HCEC 1CT (cell line): ENCODE results near the gene STARD9.
A peak's percentile ranks its signal among the peaks of the same experiment; 100 is the strongest.
"Not testable (repeated sequence)": the region's sequence is repeated elsewhere in the genome, so short reads cannot be mapped to it uniquely, and the experiment has no call there.

Experiments used
- DNase-seq: peaks from one replicate; pipeline ENCODE4 v3.0.0-alpha.2; 2017

STARD9 gene

DNA sequence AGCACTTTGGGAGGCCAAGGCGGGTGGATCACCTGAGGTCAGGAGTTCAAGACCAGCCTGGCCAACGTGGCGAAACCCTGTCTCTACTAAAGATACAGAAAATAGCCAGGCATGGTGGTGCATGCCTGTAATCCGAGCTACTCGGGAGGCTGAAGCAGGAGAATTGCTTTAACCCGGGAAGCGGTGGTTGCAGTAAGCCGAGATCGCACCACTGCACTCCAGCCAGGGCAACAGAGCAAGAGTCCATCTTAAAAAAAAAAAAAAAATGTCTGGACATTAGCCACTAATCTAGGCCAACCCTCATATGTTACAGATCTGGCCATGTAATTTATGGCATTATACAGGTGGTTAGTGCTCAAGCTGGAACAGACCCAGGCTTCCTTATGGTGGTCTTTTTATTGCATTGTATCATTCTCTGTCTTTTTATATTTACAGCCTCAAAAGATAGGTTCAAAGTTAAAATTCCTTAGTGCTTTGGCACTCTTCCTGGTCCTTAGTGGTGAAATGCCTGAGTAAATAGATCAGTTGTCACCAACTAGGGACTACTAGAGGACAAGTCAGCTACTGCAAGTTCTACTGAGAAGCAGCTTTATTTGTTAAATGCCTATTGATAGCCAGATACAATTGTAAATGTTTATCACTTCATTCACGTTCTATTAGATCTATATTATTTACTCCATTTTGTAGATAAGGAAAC is 16.0 kb downstream of the STARD9 start:
- peak; percentile 65 for DNase-seq

DNA sequence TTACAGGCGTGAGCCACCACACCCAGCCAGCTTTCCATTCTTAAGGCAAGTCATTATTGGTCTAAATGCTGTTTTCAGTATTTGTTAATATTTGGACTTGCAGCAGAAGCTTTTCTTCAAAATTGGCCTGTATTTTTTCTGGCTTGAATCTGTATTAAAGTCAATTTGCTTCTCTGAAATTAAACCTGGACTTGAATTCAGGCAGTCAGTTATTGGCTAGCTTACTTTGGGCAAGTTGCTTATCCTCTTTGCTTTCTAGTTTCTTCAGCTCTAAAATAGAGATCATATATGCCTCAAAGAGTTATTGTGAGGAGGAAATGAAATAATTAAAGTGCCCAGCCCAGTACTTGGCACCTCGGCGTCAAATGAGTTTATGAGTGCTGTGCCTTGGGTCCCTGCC is 17.3 kb downstream of the STARD9 start:
- no peak for DNase-seq

DNA sequence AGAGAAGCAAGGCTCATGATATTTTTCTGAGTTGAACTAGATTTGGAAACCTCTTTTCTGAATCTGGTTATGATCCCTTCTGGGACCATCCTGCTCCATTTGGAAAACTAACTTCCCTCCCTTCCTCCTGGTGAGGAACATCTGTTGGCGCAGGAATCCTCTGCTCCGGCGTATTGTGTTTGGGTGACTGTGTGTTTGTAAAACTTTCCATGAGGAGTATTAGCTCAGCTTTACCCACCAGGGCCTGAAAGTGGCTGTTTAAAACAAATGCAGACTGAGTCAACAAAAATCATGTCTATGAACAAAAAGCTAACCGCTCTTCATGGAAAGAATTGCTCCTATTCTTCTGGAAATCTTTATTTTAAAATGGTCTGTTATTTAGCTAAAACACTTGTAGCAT is 17.7 kb downstream of the STARD9 start:
- DNase-seq: no peak

DNA sequence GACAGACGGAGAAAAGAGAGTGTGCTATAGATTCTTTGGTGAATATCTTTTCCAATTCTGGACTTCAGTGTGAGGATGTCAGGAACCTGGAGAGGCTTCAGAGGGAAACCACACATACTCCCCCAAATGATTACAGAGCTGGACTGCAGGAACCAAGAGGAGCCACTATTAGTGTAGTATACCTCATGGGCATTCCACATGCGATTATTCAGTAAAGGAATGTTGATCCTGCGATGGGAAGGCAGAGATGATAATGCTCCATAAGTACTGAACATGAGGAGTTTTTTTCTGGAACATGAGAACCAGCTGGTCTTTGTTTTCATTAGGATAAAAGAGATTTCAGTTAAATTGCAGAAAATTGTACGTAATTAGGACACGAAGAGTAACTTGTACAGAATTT is 18.7 kb downstream of the STARD9 start:
- DNase-seq: no peak

DNA sequence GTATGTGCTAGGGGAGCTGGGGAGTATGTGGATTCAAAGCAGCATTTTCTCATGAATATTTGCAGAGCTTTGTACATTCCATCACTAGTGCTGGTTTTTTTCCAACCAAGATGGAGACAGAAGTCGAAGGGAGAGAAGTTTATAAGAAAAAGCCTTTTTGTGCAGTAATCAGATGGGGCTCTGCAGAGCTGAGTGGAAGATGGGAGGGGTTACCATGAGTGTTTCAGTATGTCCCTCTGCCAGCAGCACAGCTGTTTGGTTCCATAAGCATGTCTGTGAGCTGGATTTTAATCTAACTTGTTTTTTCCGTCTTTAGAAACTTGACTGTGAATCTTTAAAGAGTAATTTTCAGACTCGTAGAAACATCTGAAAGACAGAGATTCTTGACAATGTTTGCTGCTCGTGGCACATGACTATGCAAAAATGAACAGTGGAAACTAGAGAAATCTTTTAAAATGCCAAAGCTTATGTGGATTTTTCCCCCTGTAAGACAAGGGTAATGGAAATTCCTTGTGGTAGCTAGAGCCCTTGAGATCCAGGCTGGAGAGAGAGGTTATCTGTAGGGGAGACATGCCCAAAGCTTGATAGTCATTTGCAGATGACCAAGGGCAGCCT is 20.3 kb downstream of the STARD9 start:
- DNase-seq: no peak

DNA sequence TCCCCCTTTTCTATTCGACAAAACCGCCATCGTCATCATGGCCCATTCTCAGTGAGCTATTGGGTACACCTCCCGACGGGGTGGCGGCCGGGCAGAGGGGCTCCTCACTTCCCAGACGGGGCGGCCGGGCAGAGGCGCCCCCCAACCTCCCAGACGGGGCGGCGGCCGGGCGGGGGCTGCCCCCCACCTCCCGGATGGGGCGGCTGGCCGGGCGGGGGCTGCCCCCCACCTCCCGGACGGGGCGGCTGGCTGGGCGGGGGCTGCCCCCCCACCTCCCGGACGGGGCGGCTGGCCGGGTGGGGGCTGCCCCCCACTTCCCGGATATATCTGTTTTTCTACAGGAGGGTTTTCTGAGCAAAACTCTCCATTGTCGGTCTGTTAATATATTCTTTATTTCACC is 25.9 kb downstream of the STARD9 start:
- not testable (repeated sequence) for DNase-seq

DNA sequence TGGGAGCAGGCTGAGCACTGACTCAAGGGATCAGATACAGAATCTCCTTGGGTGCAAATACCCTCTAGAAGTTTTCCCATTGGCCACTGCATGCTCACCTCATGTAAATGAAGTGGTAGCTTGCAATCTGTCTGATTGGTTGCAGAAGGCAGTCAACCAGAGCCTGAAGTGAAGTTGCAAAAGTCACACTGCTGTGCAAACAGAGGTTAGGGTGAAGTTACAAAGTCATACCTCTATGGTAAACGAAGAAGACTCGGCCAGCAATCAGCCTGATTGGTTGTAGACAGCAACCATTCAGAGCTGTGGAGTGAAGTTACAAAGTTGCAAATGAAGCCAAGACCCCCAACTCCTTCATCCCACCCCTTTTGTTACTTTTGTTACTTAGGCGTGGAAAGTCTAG is 27.1 kb downstream of the STARD9 start:
- no peak for DNase-seq

DNA sequence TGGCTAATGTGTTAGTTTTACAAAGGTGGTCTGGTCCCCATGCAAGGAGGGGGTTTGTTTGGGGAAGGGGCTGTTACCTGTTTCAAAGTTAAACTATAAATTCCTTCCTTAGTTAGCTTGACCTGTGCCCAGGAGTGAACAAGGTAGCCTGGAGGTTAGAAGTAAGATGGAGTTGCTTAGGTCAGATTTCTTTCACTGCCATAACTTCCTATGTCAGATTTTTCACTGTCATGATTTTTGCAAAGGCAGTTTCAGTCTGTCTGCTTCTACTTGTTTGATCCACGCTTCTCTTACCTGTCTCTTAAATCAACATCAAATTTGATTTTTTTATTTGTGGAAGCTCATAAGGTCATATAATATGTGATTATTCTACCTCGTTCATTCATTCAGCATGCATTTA is 28.6 kb downstream of the STARD9 start:
- DNase-seq: no peak

DNA sequence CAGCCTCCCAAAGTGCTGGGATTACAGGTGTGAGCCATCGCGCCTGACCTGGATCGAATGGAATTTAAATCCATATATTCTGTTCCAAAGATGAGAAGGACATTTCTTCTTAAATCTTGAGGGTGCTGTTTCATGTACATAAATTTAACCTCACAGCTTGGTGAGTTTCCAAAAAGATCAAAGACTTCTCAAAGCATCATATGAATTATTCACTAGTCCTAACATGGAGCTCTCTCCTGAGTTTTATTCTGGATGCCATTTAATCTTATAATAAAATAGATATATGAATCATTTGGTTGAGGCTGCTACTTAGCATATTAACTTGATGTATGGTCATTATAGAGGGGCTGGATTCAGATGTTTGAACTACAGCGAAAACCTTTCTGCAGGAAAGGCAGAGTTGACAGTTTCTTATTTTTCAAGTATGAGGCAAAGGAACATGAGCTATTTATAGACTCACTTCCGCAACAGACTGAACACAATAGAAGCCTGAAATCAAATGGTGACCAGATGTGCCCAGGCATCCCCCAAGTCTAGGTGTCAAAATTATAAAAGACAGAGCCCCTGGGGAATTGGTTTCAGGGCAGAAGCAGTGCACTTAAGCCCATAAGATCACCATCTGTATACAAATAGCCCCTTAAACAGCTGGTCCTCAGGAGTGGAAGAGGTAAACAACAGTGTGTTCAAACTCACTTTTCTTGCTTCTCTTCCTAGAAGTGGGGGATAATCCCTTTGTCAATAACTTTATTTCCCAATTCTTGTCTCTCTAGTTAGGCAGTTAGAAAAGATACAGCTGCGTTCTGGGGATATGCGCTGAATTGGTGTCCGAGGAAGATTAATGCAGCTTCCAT is 29.7 kb downstream of the STARD9 start:
- no peak for DNase-seq

DNA sequence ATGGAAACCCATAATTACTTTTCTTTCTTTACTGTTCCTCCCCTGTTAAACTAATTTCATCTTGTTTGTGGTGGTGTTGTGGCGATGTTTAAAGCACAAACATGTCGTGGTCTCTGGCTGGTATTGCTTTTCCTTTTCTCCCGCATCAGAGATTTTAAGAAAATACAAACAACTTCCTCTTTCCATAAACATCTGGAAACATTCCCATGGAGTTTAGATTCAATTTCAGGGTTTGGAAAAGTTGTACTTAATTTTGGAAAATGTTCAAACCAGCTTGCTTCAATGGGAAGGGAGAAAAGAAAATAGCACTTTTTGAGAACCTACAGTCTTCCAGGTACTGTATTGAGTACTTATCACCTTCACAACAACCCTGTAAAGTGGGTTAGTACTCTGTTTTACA is 30.4 kb downstream of the STARD9 start:
- no peak for DNase-seq

DNA sequence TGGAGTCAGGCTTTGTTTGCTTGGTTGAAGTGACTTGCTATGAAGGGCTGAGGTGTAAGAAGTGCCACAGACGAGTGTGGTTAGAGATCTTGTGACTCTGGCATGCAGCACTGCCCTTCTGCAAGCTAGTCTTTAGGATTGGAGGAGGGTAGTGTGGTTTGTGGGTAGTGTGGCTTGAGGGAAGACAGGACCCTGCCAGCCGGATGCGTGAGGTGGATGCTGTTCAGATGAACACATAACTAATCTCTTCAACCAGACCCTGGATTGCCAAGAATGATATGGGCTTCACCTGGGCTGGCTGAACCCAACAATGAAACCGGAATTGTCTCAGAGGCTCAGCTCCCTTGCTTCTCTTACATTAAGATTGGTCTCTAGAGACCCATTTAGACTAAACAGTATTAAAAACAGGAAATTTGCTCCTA is 32.7 kb downstream of the STARD9 start:
- DNase-seq: no peak

DNA sequence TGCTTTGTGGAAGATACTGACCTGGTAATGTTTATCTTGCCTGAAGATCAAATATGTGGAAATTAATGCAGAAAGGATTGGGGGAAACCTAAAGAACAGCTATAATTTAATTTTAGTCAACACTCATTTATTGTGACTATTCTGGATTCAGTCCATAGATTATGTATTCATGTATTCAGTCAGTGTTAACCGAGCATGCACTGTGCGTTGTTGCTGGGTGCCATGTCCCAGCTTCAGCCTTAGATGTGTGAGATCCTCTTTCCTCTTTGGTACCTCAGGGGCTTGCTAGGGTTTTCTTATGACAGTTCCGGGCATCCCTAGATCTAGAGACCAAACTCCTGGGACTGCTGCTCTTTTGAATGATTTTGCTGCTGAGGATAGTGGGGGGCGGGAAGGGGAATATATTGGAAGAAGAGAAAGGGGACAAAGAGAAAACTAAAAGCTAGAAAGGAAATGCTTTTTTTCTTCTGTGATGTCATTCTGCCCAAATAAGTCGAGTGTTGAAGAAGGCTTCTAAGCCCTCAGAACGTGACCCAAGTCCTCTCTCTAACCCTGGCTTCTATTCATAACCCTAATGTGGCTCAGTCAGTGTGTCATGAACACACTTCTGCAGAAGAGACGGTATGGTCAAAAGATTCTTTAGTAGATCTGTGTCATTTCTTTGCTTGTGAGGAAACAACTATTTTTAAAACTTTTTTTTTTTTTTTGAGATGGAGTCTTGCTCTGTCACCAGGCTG is 33.5 kb downstream of the STARD9 start:
- no peak for DNase-seq

DNA sequence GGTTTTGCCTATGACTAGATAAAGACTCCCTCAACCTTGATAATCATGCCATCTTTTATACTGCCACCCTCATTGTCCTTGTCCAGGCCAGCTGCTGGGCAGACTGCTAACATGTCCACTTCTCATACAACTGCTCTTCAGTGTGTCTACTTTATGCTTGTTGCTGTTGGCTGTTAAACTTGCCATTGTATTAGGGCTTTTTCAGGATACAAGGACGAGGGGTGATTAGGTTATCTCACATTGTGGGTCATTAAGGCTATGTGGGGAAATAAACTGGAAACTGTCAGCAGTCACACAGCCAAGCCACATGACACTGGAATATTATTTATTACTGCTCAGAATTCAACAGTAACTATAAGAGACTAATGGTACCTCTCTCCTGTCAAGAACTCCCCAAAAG is 36.1 kb downstream of the STARD9 start:
- DNase-seq: no peak

DNA sequence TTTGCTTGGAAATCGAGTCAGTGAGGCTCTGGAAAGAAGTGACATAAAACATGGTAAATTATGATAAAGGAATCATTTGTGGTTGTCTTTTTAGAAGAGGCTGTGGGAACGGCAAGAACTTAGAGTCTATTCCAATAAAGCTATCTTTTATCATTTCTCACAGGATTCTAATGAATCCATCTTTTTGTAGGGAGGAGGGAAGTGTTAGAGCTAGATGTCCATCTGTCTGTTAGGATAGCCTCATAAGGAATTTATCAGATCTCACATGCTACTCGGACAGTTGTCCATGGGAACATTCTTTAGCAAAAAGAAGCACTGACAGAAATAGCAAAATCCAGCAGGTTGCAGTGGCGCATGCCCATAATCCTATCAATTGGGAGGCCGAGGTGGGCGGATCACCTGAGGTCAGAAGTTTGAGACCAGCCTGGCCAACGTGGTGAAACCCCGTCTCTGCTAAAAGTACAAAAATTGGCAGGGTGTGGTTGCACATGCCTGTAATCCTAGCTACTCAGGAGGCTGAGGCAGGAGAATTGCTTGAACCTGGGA is 37.0 kb downstream of the STARD9 start:
- no peak for DNase-seq

DNA sequence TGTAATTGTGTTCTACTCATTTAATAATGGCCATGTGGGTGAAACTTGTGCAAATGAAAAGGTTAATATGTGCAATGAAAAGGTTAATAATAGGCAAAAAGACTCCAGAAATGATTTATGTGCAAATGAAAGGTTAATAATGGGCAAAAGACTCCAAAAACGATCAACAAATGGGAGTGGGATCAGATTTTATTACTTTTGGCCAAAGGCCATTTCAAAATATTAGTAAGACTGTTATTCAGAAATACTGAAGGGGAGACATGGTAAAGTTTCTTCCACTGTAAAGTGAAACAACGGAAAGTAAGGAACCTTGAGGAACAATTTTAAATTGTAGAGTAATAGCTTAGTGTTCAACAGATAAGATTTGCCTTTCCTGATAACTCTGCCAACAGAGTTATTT is 40.7 kb downstream of the STARD9 start:
- DNase-seq: no peak

DNA sequence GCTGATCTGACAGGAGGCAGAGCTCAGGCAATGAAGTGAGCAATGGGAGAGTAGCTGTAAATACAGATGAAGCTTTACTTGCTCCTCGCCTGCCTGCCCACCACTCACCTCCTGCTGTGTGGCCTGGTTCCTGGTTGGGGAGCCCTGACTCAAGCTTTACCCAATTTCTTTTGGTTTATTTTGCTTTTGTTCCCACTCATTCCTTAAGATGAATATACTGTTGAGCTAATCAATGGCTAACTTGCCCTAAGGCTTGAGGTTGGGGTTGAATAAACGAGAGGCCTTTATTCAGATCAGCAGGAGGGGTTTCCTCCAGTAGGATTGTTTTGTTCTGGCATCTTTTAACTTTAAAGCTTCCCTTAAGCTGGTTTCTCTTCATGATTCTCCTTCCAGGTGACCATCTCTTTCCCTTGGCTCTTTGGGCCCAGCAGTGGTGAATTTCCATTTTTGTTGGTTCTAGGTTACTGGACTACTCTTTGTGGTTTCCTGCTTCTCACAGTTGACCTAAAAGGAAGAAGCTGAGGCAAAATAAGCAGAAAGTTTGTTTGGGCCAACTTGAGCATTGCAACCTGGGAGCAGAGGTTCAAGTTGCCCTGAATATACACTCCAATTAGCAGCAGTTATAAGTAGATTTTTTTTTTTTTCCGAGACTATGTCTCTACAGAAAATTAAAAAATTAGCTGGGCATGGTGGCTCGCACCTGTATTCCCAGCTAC is 44.4 kb downstream of the STARD9 start:
- DNase-seq: no peak

DNA sequence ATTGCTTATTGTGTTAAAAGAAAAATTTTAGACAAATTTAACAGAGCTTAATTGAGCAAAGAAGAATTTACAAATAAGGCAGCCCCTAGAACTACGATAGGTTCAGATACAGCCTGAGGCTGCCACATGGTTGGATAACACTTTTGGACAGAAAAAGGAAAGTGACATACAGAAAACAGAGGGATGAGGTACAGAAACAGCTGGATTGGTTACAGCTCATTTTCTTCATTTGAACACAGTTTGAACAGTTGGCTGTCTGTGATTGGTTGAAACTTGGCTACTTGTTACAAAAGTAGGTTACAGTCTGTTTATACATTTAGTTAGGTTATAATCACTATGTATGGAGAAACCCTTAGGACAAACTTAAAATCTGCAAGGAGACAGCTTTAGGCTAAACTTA is 46.0 kb downstream of the STARD9 start:
- no peak for DNase-seq

DNA sequence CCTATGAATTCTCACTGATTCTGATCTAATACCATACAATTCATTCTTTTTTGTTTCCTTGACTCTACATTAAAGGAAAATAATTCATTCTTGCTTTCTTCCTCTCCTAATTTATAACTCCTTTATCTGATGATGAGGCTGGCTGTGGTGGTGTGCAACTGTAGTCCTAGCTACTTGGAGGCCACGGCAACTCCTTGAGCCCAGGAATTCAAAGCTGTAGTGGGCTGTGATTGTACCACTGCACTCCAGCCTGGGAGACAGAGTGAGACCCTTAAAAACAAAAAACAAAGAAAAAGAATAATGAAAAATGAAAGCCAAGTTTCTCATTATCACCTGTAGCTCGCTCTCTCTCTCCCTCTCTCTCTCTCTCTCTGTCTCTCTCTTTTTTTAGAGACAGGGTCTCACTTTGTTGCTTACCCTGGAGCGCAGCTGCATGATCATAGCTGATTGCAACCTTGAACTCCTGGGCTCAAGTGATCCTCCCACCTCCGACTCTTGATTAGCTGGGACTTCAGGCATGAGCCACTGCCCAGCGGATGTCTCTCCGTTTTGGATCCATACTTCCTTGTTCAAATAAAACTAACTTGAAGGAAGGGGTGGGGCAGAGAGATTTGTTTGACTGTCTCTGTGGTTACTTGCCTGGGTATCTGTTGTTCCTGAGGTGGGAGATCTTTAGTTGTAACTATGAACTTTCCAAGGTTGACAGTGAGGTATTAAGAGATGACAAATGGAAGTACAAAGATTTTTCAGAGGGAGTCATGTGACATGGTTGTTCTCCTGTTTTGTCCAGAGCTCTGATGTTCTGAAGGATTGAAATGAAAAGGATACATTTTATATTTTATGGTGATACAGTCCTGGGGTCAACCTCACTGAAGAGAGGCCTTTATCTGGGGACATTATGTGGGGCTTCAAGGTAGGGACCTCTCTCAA is 46.9 kb downstream of the STARD9 start:
- no peak for DNase-seq

DNA sequence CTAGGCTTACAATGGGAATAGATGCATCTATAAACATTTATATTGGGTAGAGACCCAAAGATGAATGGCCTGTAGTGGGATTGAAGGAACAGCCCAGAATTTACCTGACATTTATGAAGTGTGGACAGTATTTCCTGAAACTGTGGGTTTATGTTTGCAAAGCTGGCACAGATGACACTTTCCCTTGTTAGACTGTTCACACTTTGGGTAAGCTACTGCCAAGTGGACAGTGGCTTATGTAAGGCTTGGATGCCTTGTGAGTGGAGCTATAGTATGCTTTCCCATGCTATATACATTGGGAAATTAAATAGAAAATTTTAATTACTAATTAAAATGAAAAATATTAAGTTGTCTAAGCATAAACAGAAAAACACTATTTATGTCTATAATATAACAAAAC is 48.5 kb downstream of the STARD9 start:
- no peak for DNase-seq

DNA sequence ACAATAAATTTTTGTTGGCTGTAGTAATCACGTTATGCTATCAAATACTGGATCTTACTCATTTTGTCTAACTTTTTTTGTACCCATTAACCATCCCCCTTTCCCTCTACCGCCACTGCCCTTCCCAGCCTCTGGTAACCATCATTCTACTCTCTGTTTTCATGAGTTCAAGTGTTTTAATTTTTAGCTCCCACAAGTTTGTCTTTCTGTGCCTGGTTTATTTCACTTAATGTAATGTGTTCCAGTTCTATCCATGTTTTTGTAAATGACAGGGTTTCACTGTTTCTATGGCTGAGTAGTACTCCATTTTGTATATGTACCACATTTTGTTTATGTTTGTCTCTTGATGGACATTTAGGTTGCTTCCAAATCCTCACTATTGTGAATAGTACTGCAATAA is 52.1 kb downstream of the STARD9 start:
- DNase-seq: no peak

DNA sequence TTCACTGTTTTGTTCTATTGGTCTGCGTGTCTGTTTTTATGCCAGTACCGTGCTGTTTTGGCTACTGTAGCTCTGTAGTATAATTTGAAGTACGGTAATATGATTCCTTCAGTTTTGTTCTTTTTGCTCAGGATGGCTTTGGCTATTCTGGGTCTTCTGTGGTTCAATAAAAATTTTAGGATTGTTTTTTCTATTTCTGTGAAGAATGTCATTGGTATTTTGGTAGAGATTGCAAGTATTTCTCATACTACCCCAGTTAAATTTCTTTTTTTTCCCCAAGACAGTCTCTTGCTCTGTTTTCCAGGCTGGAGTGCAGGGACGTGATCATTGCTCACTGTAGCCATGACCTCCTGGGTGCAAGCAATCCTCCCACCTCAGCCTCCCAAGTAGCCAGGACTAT is 53.4 kb downstream of the STARD9 start:
- no peak for DNase-seq
